Subcutaneous abdominal adipose tissue (tissue), 5 donors: ENCODE data around the gene FOXL1.

Source experiments
- H3K27ac ChIP-seq: one replicate; pipeline ENCODE4 v1.7.0; 2013; ENCODE audit warnings: low read depth, mild to moderate bottlenecking, inconsistent platforms, low read length, moderate library complexity
- H3K27me3 ChIP-seq, 5 donors: one replicate each; pipeline ENCODE4 v1.7.0; 2013; ENCODE audit warnings: low read length in 5 of 5, inconsistent platforms in 1 of 5; ENCODE audit not compliant: control insufficient read depth in 5 of 5, insufficient read depth in 4 of 5
- H3K36me3 ChIP-seq, 5 donors: one replicate each; pipeline ENCODE4 v1.7.0; 2013; ENCODE audit warnings: low read length in 5 of 5; ENCODE audit not compliant: control insufficient read depth in 5 of 5, insufficient read depth in 5 of 5
- H3K4me1 ChIP-seq, 5 donors: one replicate each; pipeline ENCODE4 v1.7.0; 2013; ENCODE audit warnings: low read length in 5 of 5, mild to moderate bottlenecking in 3 of 5, moderate library complexity in 1 of 5; ENCODE audit not compliant: control insufficient read depth in 5 of 5, insufficient read depth in 5 of 5
- H3K4me3 ChIP-seq, 5 donors: one replicate each; pipeline ENCODE4 v1.7.0; 2013; ENCODE audit warnings: low read length in 5 of 5, low read depth in 1 of 5
- H3K9ac ChIP-seq, 5 donors: one replicate each; pipeline ENCODE4 v1.7.0; 2013; ENCODE audit warnings: low read length in 5 of 5, mild to moderate bottlenecking in 4 of 5, moderate library complexity in 3 of 5
- H3K9me3 ChIP-seq, 5 donors: one replicate each; pipeline ENCODE4 v1.7.0; 2013; ENCODE audit warnings: low read length in 5 of 5; ENCODE audit not compliant: control insufficient read depth in 5 of 5
- donor health status: healthy.
- donor health status: healthy.
- donor health status: healthy.
- donor health status: healthy.
- donor health status: healthy.

FOXL1 gene

DNA sequence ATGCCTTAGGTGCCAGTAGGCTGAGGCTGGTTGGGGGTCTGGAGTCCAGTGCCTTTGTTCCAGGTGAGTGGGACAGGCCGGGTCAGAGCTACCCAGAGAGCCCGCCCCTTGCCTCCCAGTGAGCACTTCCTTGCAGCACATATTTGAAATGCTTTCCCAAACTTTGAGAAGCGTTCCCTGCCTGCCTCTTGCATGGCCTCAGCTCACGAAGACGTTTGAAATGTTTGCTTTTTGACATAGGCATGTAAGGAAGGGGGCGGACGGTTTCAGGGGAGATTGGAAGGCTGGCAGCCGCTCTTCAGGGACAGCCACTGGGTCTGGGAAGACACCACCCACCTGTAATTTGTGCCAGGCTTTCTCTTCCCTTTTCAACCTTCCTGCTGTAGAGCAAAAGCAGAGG is 5.1 kb upstream of the FOXL1 start:
- H3K27me3 ChIP-seq = peaks cover 64 to 88% (median 79%) of the 10 kb centered on the region in 5 donors
- no peak overlapping the region for H3K27ac ChIP-seq
- H3K9ac ChIP-seq = no peak overlapping the region
- peaks cover 0 to 14% (median 8%) of the 10 kb centered on the region in 5 donors for H3K4me1 ChIP-seq
- H3K36me3 ChIP-seq = no peaks in the 10 kb centered on the region
- H3K4me3 ChIP-seq = no peak overlapping the region
- H3K9me3 ChIP-seq = no peaks in the 10 kb centered on the region

DNA sequence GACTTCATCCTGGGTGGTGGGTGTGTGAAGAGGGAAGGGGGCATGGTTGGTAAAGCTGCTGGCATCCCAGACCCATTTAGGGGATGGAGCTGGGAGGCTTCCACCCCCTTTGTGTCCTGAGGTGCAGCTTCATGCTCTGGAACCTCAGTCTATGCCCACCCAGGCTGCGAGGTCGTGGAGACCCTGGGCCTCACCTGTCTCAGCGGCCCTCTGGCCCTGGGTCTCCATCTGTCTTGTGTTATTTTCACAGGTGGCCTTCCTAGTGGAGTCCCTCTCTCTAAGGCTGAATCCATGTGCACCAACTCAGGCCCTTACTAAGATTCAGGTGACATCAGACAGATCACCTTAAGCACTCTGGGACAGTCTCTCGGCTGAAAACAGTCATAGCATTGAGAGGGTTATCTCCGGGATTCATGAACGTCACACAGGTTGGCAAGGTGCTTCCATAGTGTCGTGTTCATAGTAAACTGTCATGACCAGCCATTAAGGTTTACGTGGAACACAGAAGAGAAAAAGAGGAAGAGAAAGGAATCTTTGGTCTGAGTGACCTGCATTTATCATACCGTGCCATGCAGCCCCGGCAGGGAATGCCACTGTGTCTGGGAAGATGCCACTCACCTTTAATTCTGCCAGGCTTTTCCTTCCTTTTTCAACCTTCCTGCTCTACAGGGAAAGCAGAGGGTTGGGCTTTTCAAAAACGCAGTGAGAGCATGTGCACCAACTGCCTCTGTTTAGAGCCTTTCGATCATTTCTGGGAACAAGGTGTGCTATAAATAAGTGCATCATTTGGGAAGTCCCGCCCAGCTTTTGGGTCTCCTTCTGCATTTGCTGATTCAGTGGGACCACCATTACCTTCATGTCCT is 4.5 kb upstream of the FOXL1 start:
- peaks cover 69 to 90% (median 82%) of the 10 kb centered on the region in 5 donors for H3K27me3 ChIP-seq
- peaks cover 0 to 17% (median 8%) of the 10 kb centered on the region in 5 donors for H3K4me1 ChIP-seq

DNA sequence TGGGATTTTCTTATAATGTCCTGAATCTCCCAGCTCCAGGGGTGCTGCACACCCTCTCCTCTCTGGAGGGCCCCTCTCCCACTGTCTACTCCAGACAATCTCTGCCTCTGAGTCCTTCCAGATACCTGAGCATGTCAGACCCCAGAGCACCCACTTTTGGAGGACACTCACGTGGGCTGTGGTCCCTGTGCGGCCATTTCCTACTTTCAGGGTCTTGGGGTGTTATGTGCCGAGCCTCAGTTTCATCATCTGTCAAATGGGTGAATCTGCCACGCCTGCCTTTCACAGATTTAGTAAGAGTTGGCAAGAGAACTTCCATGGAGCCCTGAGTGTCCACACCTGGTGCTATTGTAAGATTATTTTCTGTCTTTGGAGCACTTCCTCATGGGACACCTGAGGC is 3.7 kb upstream of the FOXL1 start:
- peaks cover 70 to 92% (median 84%) of the 10 kb centered on the region in 5 donors for H3K27me3 ChIP-seq
- H3K9ac ChIP-seq = no peak overlapping the region
- no peak overlapping the region for H3K27ac ChIP-seq
- H3K4me3 ChIP-seq = no peak overlapping the region
- peaks cover 0 to 17% (median 8%) of the 10 kb centered on the region in 5 donors for H3K4me1 ChIP-seq
- H3K9me3 ChIP-seq = no peaks in the 10 kb centered on the region
- H3K36me3 ChIP-seq = no peaks in the 10 kb centered on the region

More for the DNA sequence above, 4.5 kb upstream of the FOXL1 start:
- H3K27ac ChIP-seq = no peak overlapping the region
- H3K36me3 ChIP-seq = no peaks in the 10 kb centered on the region
- H3K9me3 ChIP-seq = no peaks in the 10 kb centered on the region
- H3K4me3 ChIP-seq = no peak overlapping the region
- H3K9ac ChIP-seq = no peak overlapping the region

DNA sequence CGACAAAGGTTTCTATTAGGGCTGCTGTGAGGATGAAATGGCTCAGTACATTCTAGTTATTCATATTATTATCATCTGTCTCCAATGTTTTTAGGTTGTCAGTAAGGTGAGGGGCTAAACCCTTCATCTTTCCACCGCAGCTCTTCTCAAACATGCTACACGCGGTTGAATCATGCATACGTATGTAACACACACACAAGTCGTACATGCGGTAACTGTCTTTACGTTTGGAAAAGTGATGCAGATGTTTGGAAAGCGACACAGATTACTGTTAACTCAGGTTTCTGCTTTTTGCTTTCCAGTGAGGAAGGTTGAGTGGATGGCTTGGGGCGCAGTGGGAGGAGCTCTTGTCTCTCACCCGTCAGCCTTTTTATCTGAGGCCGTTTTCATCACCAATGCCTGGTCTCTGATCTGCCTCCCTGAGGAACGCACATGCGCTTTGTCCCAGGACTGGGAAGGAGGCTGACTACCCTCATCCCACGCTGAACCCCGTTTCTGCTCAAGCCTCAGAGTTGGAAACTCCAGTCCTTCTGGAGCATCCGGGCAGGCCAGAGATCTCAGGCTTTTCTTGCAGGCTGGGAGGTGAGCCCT is 3.2 kb upstream of the FOXL1 start:
- Histone ChIP-seq H3K9ac (no peak overlapping the region), H3K27me3 (peaks cover 71 to 93% (median 83%) of the 10 kb centered on the region in 5 donors), H3K4me1 (peaks cover 0 to 17% (median 8%) of the 10 kb centered on the region in 5 donors), H3K4me3 (peak overlapping the region in 1 of 5 donors; percentile 38), H3K27ac (no peak overlapping the region), H3K36me3 (no peaks in the 10 kb centered on the region), H3K9me3 (no peaks in the 10 kb centered on the region)

DNA sequence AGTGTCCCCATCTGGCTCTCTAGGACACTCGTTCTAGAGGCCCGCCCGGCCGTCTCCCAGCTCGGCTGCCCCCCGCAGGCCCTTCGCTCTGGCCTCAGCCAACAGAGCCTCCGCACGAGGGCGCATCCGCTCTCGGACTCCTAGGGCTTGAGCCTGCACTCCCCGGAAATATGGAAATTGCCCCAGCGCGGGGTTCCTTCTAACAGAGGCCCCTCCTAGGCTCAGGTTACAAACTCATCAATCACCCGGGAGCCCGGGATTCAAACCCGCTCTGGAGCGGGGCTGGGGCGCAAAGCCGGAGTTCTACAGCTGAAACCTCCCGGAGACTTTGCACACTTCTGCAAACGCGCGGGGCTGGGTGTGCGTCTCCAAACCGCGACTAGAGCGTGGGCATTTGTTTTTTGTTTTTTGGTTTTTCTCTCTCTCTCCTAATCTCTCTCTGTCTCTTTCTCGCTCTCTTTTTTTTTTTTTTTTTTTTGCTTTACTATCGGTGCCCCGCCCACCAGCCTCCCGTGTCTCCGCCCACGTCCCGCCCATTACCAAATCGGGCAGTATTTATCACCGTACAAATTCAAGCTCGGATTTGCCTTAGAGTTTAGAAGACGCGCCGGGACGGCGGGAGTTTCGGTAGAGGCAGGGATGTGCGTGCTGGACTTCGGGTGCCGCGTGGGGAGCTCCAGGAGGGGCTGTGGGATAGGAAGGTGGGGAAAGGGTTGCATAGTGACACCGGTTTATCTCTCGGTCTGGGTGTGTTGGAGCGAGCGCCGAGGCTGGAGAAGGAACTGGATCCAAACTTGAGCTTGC is 2.4 kb upstream of the FOXL1 start:
- Histone ChIP-seq H3K27me3 (peaks cover 65 to 93% (median 77%) of the 10 kb centered on the region in 5 donors), H3K9ac (no peak overlapping the region), H3K27ac (no peak overlapping the region), H3K4me1 (peaks cover 0 to 17% (median 8%) of the 10 kb centered on the region in 5 donors), H3K9me3 (no peaks in the 10 kb centered on the region), H3K4me3 (peak overlapping the region in 4 of 5 donors; percentile 22 to 39 (median 36)), H3K36me3 (no peaks in the 10 kb centered on the region)

DNA sequence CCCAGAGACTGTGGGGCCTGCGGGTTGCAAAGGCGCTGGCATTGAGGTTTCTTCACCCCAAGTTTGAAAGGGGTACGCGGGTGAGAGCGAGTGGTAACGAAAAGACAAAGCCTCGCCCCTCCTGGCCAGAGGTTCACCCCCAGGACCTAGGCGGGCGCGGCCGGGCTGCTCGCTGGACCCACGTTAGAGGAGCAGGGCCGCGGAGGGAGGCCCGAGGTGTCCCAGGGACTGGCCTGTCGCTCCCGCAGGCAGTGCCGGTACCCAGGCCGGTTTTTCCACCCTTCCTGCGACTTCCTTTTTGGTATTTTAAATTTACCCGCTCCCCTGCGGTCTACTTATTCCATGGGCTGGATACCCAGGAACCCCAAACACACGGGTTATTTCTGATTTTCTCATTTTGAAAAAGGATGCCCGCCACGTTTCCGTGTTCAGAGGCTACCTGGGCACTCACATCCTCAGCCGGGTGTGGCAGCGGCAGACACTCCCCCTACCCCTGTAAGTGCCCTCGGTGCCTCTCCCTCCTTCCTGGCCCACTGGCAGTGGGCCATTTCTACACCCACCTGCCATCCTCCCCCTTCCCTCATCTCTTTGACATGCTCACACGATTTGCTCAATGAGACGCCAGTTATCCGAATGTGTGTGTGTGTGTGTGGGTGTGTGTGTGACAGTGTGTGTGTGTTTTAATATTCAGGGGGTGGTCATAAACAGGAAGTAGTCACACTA is 1.6 kb upstream of the FOXL1 start:
- Histone ChIP-seq H3K4me3 (no peak overlapping the region), H3K9ac (no peak overlapping the region), H3K9me3 (no peaks in the 10 kb centered on the region), H3K36me3 (no peaks in the 10 kb centered on the region), H3K27ac (no peak overlapping the region), H3K4me1 (peaks cover 0 to 17% (median 8%) of the 10 kb centered on the region in 5 donors), H3K27me3 (peaks cover 58 to 88% (median 72%) of the 10 kb centered on the region in 5 donors)

DNA sequence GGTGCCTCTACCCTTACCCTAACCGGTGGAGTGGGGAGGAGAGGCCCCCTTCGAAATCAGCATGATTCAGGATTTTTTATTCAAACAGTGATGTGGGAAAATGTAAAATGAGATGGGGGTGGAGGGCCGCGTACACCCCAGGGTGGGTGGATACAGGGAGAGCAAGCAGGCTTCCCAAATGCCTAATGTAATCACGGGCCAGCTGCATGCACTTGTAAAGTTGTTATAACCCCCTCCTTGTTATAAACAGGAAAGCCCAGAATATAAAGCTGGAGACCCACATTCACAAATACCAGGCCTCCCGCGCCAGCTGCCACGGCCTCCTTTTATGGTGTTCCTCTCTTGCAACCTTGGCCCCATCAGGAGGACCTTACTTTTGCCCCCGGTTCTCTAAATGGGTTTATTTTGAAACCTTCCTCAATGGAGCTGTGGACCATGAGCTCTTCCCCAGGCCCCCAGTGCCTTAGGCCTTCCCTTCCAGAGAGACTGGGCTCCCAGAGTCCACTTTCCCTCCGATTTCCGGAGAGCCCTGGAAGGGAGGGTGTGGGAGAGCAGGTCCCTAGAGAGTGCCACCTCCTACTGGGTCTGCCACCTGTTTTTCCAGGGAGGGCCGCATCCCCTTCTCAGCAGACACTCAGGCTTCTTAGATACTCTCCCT is 906 bp upstream of the FOXL1 start:
- Histone ChIP-seq H3K4me3 (no peak overlapping the region), H3K9ac (no peak overlapping the region), H3K27me3 (peaks cover 53 to 81% (median 65%) of the 10 kb centered on the region in 5 donors), H3K27ac (no peak overlapping the region), H3K4me1 (peaks cover 0 to 17% (median 8%) of the 10 kb centered on the region in 5 donors), H3K9me3 (no peaks in the 10 kb centered on the region), H3K36me3 (no peaks in the 10 kb centered on the region)

DNA sequence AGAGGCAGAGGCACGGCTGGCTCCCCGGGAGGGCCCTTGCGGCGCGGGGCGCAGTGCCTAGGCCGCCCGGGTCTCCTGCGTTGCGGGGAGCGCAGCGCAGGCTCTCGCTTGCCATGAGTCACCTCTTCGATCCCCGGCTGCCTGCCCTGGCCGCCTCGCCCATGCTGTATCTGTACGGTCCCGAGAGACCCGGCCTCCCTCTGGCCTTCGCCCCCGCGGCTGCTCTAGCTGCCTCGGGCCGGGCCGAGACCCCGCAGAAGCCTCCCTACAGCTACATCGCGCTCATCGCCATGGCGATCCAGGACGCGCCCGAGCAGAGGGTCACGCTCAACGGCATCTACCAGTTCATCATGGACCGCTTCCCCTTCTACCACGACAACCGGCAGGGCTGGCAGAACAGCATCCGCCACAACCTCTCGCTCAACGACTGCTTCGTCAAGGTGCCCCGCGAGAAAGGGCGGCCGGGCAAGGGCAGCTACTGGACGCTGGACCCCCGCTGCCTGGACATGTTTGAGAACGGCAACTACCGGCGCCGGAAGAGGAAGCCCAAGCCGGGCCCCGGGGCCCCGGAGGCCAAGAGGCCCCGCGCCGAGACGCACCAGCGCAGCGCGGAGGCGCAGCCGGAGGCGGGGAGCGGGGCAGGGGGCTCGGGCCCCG is 390 bp downstream of the FOXL1 start:
- Histone ChIP-seq H3K4me1 (peaks cover 0 to 17% (median 8%) of the 10 kb centered on the region in 5 donors), H3K27ac (no peak overlapping the region), H3K4me3 (no peak overlapping the region)

More for the DNA sequence above, 390 bp downstream of the FOXL1 start:
- Histone ChIP-seq H3K9me3 (no peaks in the 10 kb centered on the region), H3K36me3 (no peaks in the 10 kb centered on the region), H3K9ac (no peak overlapping the region), H3K27me3 (peaks cover 52 to 69% (median 53%) of the 10 kb centered on the region in 5 donors)
